Colonic mucosa (tissue), 4 donors: ENCODE data around the gene VAV1. TPM values are rescaled to one million over a fixed set of nuclear protein-coding genes. Genes with fewer than 3 reads are reported as not detected.

Experiments
- DNase-seq: peaks from one replicate; pipeline ENCODE4 v3.0.0-alpha.2; 2020
- H3K27ac ChIP-seq: fragments of 200-600 bp; one replicate; pipeline ENCODE4 v1.8.0; 2021
- H3K27me3 ChIP-seq: fragments of 200-600 bp; one replicate; pipeline ENCODE4 v1.8.0; 2021
- H3K36me3 ChIP-seq: fragments of 200-600 bp; one replicate; pipeline ENCODE4 v1.8.0; 2021
- H3K4me1 ChIP-seq: fragments of 200-600 bp; one replicate; pipeline ENCODE4 v1.8.0; 2021; ENCODE audit warnings: mild to moderate bottlenecking
- H3K4me3 ChIP-seq: fragments of 200-600 bp; one replicate; pipeline ENCODE4 v1.8.0; 2021
- H3K9ac ChIP-seq, 2 donors: one replicate each; pipeline ENCODE4 v1.7.0; 2013; ENCODE audit warnings: control low read depth in 2 of 2, low read depth in 2 of 2, low read length in 2 of 2
- H3K9me3 ChIP-seq: fragments of 200-600 bp; one replicate; pipeline ENCODE4 v1.8.0; 2021
- CTCF ChIP-seq: fragments of 200-600 bp; IDR thresholded peaks from one replicate; pipeline ENCODE4 v1.8.0; 2022; ENCODE audit warnings: antibody characterized with exemption, mild to moderate bottlenecking
- intact Hi-C: fragments of 100-400 bp; cut with DNase I; formaldehyde crosslinking; loops from one replicate; pipeline ENCODE4 v1.14.1; 2022
- total RNA-seq, 2 donors: library from RNA; stranded (reverse); fragmentation: NEBNext Ultra II Directional in 1 of 2; extraction: Animal tissue kit (Norgen Biotek cat#: 25700) in 1 of 2; gene quantifications; one replicate each; pipeline ENCODE4 v1.2.1, GENCODE V29; 2021
- donor health status: healthy.
- donor health status: DM: no; HTN: no; CAD: no.
- donor health status: DM: no; HTN: no; CAD: no.

VAV1 gene
- total RNA-seq, 2 donors from 2014 or later = 5.7 to 6.0 TPM

GRCh38 chr19:6886277-6886897 lies 113.9 kb downstream of the VAV1 start:
- intact Hi-C loops = no loop called here
- no peak for TF ChIP-seq CTCF
- H3K36me3 ChIP-seq = no peaks in the 10 kb centered on the region
- H3K4me1 ChIP-seq = no peaks in the 10 kb centered on the region
- H3K27ac ChIP-seq = no peak overlapping the region
- no peak for DNase-seq
- H3K27me3 ChIP-seq = no peaks in the 10 kb centered on the region
- H3K4me3 ChIP-seq = no peak overlapping the region
- no peaks in the 10 kb centered on the region for H3K9me3 ChIP-seq
- no peak overlapping the region for H3K9ac ChIP-seq

DNA sequence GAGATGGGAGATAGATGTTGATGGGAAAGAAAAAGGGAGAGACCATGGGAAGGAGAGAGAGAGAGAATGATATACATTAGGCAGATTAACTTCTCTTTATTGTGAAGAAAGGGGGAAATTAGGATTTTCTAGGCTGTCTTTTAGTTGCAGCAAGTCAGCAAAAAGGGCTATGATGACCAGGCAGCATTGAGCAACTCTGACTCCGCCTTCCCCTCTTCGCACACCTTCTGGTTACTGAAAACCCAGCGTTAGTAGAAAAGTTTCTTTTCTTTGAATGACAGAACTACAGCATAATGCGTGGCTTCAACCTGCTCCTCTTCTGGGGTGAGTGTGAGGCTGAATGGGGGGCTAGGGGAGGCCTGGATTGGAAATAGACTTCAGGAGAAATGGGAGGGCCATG lies 114.8 kb downstream of the VAV1 start, which contains the start of gene ADGRE1:
ADGRE1 (plus strand) TSS at position 264 of the 400 bp plus-strand sequence; CDS start at position 294, 30 bp downstream.
- Histone ChIP-seq H3K36me3 (no peaks in the 10 kb centered on the region), H3K4me1 (no peaks in the 10 kb centered on the region), H3K27me3 (no peaks in the 10 kb centered on the region), H3K9ac (no peak within 1 kb of the TSS), H3K4me3 (no peak within 1 kb of the TSS), H3K27ac (no peak within 1 kb of the TSS), H3K9me3 (no peaks in the 10 kb centered on the region)
- TF ChIP-seq CTCF = no peak
- no peak for DNase-seq
- intact Hi-C loops = no loop called here

DNA sequence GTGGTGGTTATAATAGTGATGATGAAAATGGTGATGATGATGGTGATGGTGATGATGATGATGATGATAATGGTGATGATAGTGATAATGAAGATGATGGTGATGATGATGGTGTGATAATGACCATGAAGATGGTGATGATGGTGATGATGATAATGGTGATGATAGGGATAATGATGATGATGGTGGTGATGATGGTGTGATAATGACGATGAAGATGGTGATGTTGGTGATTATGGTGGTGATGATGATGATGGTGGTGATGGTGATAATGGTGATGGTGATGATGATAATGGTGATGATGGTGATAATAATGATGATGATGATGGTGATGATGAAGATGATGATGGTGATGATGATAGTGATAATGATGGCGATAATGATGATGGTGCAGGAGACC lies 116.5 kb downstream of the VAV1 start:
- H3K36me3 ChIP-seq = no peaks in the 10 kb centered on the region
- intact Hi-C loops = no loop called here

GRCh38 chr19:6890401-6890913 lies 117.9 kb downstream of the VAV1 start:
- Histone ChIP-seq H3K9me3 (no peaks in the 10 kb centered on the region), H3K36me3 (no peaks in the 10 kb centered on the region), H3K27me3 (no peaks in the 10 kb centered on the region), H3K4me1 (no peaks in the 10 kb centered on the region), H3K9ac (no peak overlapping the region), H3K27ac (no peak overlapping the region), H3K4me3 (no peak overlapping the region)
- no peak for DNase-seq
- no peak for TF ChIP-seq CTCF
- intact Hi-C loops = no loop called here

More for the DNA sequence above, 116.5 kb downstream of the VAV1 start:
- no peak for DNase-seq
- Histone ChIP-seq H3K4me3 (no peak overlapping the region), H3K4me1 (no peaks in the 10 kb centered on the region), H3K27ac (no peak overlapping the region), H3K9ac (no peak overlapping the region), H3K27me3 (no peaks in the 10 kb centered on the region), H3K9me3 (no peaks in the 10 kb centered on the region)
- TF ChIP-seq CTCF = no peak

DNA sequence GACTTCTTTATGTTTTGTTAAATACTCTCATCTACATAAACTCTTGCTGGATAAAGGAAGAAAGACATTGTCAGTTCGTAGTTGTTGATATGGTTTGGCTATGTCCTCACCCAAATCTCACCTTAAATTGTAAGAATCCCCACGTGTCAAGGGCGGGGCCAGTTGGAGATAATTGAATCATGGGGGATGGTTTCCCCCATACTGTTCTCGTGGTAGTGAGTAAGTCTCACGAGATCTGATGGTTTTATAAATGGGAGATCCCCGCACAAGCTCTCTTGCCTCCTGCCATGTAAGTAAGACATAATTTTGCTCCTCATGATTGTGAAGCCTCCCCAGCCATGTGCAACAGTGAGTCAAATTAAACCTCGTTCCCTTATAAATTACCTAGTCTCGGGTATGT lies 118.4 kb downstream of the VAV1 start:
- no peak overlapping the region for H3K27ac ChIP-seq
- H3K4me3 ChIP-seq = no peak overlapping the region
- H3K9me3 ChIP-seq = no peaks in the 10 kb centered on the region
- no peaks in the 10 kb centered on the region for H3K4me1 ChIP-seq
- H3K36me3 ChIP-seq = no peaks in the 10 kb centered on the region
- H3K27me3 ChIP-seq = no peaks in the 10 kb centered on the region
- DNase-seq = no peak
- intact Hi-C loops = no loop called here
- H3K9ac ChIP-seq = no peak overlapping the region
- TF ChIP-seq CTCF = no peak
